ENCODE data around the gene POLD4. TPM values are rescaled to one million over a fixed set of nuclear protein-coding genes. Genes with fewer than 3 reads are reported as not detected.

Gene POLD4
- total and polyA plus RNA-seq, 2 donors (not counting 1 experiment from before 2014, with no cell fraction given): 32.4 to 36.3 TPM

- no peaks in the 10 kb centered on the region for H4K20me1 ChIP-seq (ENCODE audit: control insufficient read depth, extremely low read depth, insufficient read depth, low read length)
- no peak overlapping the region for H2AFZ ChIP-seq (ENCODE audit: low read length)
- no peaks in the 10 kb centered on the region for H3K4me1 ChIP-seq (ENCODE audit: control insufficient read depth, extremely low read depth, insufficient read depth, low read length)
- no peaks in the 10 kb centered on the region for H3K79me2 ChIP-seq (ENCODE audit: control insufficient read depth, insufficient read depth, low read length)
- DNase-seq (ENCODE audit: low read depth in 2 of 2): no peak
- no peak for TF ChIP-seq EZH2 (IDR thresholded peaks at IDR 0.05; ENCODE audit: low read length, missing control alignments)
- no peak for TF ChIP-seq CTCF (conservative IDR thresholded peaks at IDR 0.05 in 1 of 2, IDR thresholded peaks at IDR 0.05 in 1 of 2; ENCODE audit: low read depth in 1 of 2, low read length in 2 of 2)
- no peaks in the 10 kb centered on the region for H3K9me3 ChIP-seq (ENCODE audit: control insufficient read depth, insufficient read depth, low read depth, low read length)
- H3K27ac ChIP-seq (ENCODE audit: insufficient read depth, low read length): no peak overlapping the region
- no peak overlapping the region for H3K9ac ChIP-seq (ENCODE audit: insufficient read depth, low read length)
- H3K36me3 ChIP-seq (ENCODE audit: control insufficient read depth, insufficient read depth, low read length): no peaks in the 10 kb centered on the region
- H3K4me2 ChIP-seq (ENCODE audit: extremely low read depth, insufficient read depth, low read length): no peak overlapping the region
- H3K27me3 ChIP-seq (ENCODE audit: control insufficient read depth, insufficient read depth, low read length): no peaks in the 10 kb centered on the region
- H3K4me3 ChIP-seq (replicated peaks in 1 of 4; ENCODE audit: control extremely low read depth in 1 of 4, insufficient read depth in 1 of 4, low read depth in 3 of 4, low read length in 4 of 4): no peak overlapping the region
Measured at GRCh38 chr11:67332081-67332691, 21.2 kb downstream of the POLD4 start.

GRCh38 chr11:67323526-67323925 lies 29.8 kb downstream of the POLD4 start:
- Histone ChIP-seq H3K4me2 (ENCODE audit: extremely low read depth, insufficient read depth, low read length) (no peak overlapping the region), H3K79me2 (ENCODE audit: control insufficient read depth, insufficient read depth, low read length) (no peaks in the 10 kb centered on the region), H3K9me3 (ENCODE audit: control insufficient read depth, insufficient read depth, low read depth, low read length) (no peaks in the 10 kb centered on the region), H3K36me3 (ENCODE audit: control insufficient read depth, insufficient read depth, low read length) (no peaks in the 10 kb centered on the region), H3K27me3 (ENCODE audit: control insufficient read depth, insufficient read depth, low read length) (no peaks in the 10 kb centered on the region), H3K4me3 (replicated peaks in 1 of 4; ENCODE audit: control extremely low read depth in 1 of 4, insufficient read depth in 1 of 4, low read depth in 3 of 4, low read length in 4 of 4) (no peak overlapping the region), H3K9ac (ENCODE audit: insufficient read depth, low read length) (no peak overlapping the region), H2AFZ (ENCODE audit: low read length) (no peak overlapping the region), H3K4me1 (ENCODE audit: control insufficient read depth, extremely low read depth, insufficient read depth, low read length) (no peaks in the 10 kb centered on the region), H3K27ac (ENCODE audit: insufficient read depth, low read length) (no peak overlapping the region), H4K20me1 (ENCODE audit: control insufficient read depth, extremely low read depth, insufficient read depth, low read length) (no peaks in the 10 kb centered on the region)
- TF ChIP-seq CTCF (conservative IDR thresholded peaks at IDR 0.05 in 1 of 2, IDR thresholded peaks at IDR 0.05 in 1 of 2; ENCODE audit: low read depth in 1 of 2, low read length in 2 of 2) (no peak), EZH2 (IDR thresholded peaks at IDR 0.05; ENCODE audit: low read length, missing control alignments) (no peak)
- no peak for DNase-seq (ENCODE audit: low read depth in 2 of 2)

GRCh38 chr11:67322049-67322448 lies 31.3 kb downstream of the POLD4 start:
- H4K20me1 ChIP-seq (ENCODE audit: control insufficient read depth, extremely low read depth, insufficient read depth, low read length): no peaks in the 10 kb centered on the region
- H3K27me3 ChIP-seq (ENCODE audit: control insufficient read depth, insufficient read depth, low read length): no peaks in the 10 kb centered on the region
- H3K36me3 ChIP-seq (ENCODE audit: control insufficient read depth, insufficient read depth, low read length): no peaks in the 10 kb centered on the region
- DNase-seq (ENCODE audit: low read depth in 2 of 2): no peak
- no peak for TF ChIP-seq EZH2 (IDR thresholded peaks at IDR 0.05; ENCODE audit: low read length, missing control alignments)
- TF ChIP-seq CTCF (conservative IDR thresholded peaks at IDR 0.05 in 1 of 2, IDR thresholded peaks at IDR 0.05 in 1 of 2; ENCODE audit: low read depth in 1 of 2, low read length in 2 of 2): no peak
- H3K79me2 ChIP-seq (ENCODE audit: control insufficient read depth, insufficient read depth, low read length): no peaks in the 10 kb centered on the region
- no peak overlapping the region for H3K27ac ChIP-seq (ENCODE audit: insufficient read depth, low read length)
- no peak overlapping the region for H3K9ac ChIP-seq (ENCODE audit: insufficient read depth, low read length)
- H3K4me2 ChIP-seq (ENCODE audit: extremely low read depth, insufficient read depth, low read length): no peak overlapping the region
- peaks cover 2% of the 10 kb centered on the region for H3K4me1 ChIP-seq (ENCODE audit: control insufficient read depth, extremely low read depth, insufficient read depth, low read length)
- no peak overlapping the region for H3K4me3 ChIP-seq (replicated peaks in 1 of 4; ENCODE audit: control extremely low read depth in 1 of 4, insufficient read depth in 1 of 4, low read depth in 3 of 4, low read length in 4 of 4)
- no peaks in the 10 kb centered on the region for H3K9me3 ChIP-seq (ENCODE audit: control insufficient read depth, insufficient read depth, low read depth, low read length)
- H2AFZ ChIP-seq (ENCODE audit: low read length): no peak overlapping the region
